ENCODE data around the gene SMTNL2. TPM values are rescaled to one million over a fixed set of nuclear protein-coding genes. Genes with fewer than 3 reads are reported as not detected.

SMTNL2 gene
- total RNA-seq, 1 experiment from 2014 or later, result 2.7 TPM

DNA sequence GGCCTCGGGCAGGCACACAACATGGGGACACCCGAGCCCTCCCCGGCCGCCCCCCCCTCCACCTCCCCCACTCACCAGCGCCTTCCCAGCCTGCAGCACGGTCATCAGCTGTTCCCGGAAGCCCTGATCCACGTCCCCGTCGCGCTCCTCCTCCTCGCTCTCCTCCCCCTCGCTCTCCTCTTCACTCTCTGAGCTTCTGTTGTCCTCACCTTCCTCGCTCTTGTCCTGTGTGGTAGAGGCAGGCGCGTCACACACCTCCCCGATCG is 39.4 kb upstream of the SMTNL2 start:
- Mint-ChIP-seq H3K4me3 (no peak overlapping the region), H3K27me3 (ENCODE audit: low read depth) (no peaks in the 10 kb centered on the region), H3K27ac (no peak overlapping the region), H3K9me3 (no peaks in the 10 kb centered on the region), H3K4me1 (no peaks in the 10 kb centered on the region), H3K36me3 (peaks cover 39% of the 10 kb centered on the region)
- DNase-seq (ENCODE audit: low spot score) (no peak), ATAC-seq (no peak)
- ChIA-PET CTCF (interaction anchor here (1.7 kb wide), 1 partner anchor 124 kb away, joined by 8 read pairs; no protein-coding TSS in a partner anchor), POLR2A (no interaction called here)
- no peak for TF ChIP-seq TP53 (CRISPR knock-in tag; IDR thresholded peaks at IDR 0.05)
- TF ChIP-seq, protein P1, sequence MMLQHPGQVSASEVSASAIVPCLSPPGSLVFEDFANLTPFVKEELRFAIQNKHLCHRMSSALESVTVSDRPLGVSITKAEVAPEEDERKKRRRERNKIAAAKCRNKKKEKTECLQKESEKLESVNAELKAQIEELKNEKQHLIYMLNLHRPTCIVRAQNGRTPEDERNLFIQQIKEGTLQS (CRISPR knock-in tag; conservative IDR thresholded peaks at IDR 0.05), result no peak
- TF ChIP-seq, protein P2, sequence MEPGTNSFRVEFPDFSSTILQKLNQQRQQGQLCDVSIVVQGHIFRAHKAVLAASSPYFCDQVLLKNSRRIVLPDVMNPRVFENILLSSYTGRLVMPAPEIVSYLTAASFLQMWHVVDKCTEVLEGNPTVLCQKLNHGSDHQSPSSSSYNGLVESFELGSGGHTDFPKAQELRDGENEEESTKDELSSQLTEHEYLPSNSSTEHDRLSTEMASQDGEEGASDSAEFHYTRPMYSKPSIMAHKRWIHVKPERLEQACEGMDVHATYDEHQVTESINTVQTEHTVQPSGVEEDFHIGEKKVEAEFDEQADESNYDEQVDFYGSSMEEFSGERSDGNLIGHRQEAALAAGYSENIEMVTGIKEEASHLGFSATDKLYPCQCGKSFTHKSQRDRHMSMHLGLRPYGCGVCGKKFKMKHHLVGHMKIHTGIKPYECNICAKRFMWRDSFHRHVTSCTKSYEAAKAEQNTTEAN (CRISPR knock-in tag; IDR thresholded peaks at IDR 0.05), result no peak
- TF ChIP-seq ZNF396 (CRISPR knock-in tag; IDR thresholded peaks at IDR 0.05; ENCODE audit: borderline replicate concordance), result no peak
- TF ChIP-seq, protein P3, sequence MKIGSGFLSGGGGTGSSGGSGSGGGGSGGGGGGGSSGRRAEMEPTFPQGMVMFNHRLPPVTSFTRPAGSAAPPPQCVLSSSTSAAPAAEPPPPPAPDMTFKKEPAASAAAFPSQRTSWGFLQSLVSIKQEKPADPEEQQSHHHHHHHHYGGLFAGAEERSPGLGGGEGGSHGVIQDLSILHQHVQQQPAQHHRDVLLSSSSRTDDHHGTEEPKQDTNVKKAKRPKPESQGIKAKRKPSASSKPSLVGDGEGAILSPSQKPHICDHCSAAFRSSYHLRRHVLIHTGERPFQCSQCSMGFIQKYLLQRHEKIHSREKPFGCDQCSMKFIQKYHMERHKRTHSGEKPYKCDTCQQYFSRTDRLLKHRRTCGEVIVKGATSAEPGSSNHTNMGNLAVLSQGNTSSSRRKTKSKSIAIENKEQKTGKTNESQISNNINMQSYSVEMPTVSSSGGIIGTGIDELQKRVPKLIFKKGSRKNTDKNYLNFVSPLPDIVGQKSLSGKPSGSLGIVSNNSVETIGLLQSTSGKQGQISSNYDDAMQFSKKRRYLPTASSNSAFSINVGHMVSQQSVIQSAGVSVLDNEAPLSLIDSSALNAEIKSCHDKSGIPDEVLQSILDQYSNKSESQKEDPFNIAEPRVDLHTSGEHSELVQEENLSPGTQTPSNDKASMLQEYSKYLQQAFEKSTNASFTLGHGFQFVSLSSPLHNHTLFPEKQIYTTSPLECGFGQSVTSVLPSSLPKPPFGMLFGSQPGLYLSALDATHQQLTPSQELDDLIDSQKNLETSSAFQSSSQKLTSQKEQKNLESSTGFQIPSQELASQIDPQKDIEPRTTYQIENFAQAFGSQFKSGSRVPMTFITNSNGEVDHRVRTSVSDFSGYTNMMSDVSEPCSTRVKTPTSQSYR (CRISPR knock-in tag; IDR thresholded peaks at IDR 0.05), result no peak
- TF ChIP-seq MXD4 (CRISPR knock-in tag; IDR thresholded peaks at IDR 0.05; ENCODE audit: borderline replicate concordance), result no peak
- TF ChIP-seq, protein P4, sequence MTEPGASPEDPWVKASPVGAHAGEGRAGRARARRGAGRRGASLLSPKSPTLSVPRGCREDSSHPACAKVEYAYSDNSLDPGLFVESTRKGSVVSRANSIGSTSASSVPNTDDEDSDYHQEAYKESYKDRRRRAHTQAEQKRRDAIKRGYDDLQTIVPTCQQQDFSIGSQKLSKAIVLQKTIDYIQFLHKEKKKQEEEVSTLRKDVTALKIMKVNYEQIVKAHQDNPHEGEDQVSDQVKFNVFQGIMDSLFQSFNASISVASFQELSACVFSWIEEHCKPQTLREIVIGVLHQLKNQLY (CRISPR knock-in tag; IDR thresholded peaks at IDR 0.05), result no peak
- TF ChIP-seq ZNF671 (CRISPR knock-in tag; IDR thresholded peaks at IDR 0.05), result no peak
- no peak for TF ChIP-seq GRHL2 (CRISPR knock-in tag; IDR thresholded peaks at IDR 0.05; ENCODE audit: insufficient replicate concordance, severe bottlenecking)
- no peak for TF ChIP-seq JAZF1 (CRISPR knock-in tag; IDR thresholded peaks at IDR 0.05)
- TF ChIP-seq ZNF532 (CRISPR knock-in tag; IDR thresholded peaks at IDR 0.05; ENCODE audit: borderline replicate concordance), result no peak
- no peak for TF ChIP-seq NR1H2 (CRISPR knock-in tag; IDR thresholded peaks at IDR 0.05)
- TF ChIP-seq E2F1 (CRISPR knock-in tag; IDR thresholded peaks at IDR 0.05), result no peak
- TF ChIP-seq NR3C1 (CRISPR knock-in tag; conservative IDR thresholded peaks at IDR 0.05; ENCODE audit: low read depth), result no peak

Data from WTC11 (cell line).